Inflammatory macrophage (primary cell): ENCODE data around the gene SLC6A18.
"Not testable (repeated sequence)": the region's sequence is repeated elsewhere in the genome, so short reads cannot be mapped to it uniquely, and the experiment has no call there.

Experiments
- DNase-seq, 2 donors: peaks; one replicate each; pipeline ENCODE4 v3.0.0-alpha.2; 2020 to 2022

The SLC6A18 gene

DNA sequence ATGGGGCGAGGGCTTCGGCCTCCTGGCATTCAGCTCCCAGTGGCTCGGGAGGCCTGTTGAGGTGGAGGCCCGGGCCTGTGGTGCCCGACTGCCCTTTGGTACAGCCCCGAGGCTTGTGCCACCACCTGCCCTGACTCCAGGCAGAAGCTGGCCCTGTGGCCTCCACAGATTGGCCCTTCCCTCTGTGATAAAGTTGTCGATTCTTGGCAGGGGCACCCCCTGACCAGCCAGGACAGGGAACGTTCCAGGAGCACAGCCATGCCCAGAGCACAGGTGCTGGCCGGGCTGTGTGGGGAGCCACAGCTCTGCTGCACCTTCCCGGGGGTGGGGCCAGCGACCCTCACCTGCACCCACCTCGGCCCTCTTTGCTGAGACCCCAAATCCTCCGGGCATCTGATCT, 32.7 kb downstream of the SLC6A18 start:
- DNase-seq, result no peak

DNA sequence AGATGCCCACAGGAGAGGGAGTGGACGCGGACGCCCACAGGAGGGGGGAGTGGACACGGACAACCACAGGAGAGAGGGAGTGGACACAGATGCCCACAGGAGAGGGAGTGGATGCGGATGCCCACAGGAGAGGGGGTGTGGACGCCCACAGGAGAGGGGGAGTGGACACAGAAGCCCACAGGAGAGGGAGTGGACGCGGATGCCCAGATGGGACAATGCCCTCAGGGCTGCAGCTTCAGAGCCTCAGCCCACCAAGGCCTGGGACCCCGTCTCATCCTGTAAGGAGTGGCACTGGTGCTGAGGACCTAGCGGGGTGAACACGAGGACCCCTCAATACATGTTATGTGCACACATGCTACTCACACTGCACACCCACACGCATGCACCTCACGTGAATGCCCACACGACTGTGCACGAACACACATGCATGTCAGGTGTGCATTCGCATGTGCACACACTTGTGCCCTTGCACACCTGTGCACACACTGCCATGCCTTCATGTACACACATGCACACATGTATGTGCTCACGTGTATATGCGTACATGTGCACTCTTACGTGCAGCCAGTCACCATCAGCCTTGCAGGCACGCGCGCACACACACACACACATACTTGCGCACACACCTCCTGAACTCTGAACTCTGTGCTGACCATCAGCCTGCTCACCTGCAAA, 34.8 kb downstream of the SLC6A18 start:
- DNase-seq, result no peak

- no peak for DNase-seq
These were observed 36.5 kb downstream of the SLC6A18 start for GRCh38 chr5:1261643-1262042.

DNA sequence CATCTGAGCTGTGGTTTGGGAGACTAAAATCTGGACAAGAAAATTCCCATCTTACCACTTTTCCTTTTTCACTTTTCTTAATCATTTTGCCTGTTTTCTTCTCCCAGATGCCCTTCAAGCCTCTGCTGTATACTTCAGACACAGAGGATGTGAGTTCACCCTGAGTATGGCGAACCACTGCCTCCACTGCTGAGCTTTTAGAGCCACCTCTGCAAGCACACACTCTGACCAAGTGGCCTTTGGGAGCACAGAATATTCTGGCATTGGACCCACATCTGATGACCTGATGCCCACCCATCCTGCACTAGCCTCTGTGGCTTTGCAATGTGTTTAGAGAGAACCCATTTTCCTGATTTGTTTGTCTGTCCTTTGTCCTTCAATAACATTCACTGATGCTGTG, 37.2 kb downstream of the SLC6A18 start:
- no peak for DNase-seq

- DNase-seq, result no peak
These were observed 39.0 kb downstream of the SLC6A18 start for GRCh38 chr5:1264211-1264610.

DNA sequence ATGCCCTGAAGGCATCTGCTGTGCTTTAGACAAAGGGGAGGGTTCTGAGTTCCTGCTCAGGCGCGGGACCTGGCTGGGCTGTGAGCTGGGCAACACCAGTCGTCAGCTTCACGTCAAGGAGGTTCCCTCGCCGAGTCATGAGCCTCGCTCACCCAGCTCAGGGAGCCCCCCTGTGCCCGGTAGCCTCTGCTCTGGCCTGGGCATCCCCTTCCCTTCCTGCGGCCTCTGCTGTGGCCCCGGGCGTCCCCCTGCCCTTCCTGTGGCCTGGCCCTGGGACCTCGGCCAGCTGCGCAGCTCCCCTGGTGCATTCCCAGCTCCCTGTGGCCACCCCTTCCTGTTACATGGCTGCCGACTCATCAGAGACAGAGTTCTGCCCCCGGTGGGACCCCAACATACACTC, 39.8 kb downstream of the SLC6A18 start:
- DNase-seq, result no peak

DNA sequence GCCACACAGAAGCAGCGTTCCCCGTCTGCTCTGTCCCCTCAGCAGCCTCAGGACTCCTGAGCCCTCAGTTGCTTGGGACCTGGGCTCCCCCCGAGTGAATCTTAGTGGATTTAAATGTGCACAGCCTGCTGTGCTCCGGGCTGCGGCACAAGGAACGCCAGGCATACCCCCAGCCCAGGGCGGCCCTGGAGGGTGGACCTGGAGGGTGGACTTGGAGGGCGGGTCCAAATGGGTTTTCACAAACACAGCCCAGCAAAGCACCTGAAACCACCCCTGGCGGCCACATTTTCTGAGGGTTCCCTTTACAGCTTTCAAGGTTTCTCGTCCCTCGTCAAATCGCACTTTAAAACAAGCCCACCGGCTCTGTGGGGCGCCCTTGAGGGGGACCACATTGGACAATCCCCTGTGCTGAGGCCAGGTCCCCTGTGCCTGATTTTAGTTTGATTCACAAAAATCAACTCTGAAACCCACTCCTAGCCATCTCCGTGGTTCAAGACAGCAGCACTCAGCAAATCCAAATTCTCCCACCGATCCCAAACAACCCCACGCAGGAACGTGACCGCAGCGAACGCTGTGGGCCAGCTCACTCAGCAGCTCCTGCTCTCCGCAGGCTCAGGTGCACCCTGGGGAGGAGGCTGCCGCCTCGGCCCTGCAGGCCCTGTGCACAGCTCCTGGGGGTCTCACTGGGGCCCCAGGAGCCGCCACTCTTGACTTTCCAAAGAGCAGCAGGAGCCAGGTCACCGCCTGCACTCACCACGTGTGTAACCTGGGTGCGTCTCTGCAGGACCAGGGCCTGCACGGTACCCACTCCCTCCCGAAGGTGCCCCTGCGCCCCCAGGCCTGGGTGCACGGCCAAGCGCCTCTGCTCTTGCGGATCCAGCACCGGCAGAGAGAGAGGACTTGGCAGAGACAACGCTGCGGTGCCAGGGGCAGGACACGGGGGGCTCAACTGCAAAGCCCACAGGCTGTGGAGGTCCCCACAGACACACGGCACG, 40.6 kb downstream of the SLC6A18 start:
- DNase-seq, result no peak

DNA sequence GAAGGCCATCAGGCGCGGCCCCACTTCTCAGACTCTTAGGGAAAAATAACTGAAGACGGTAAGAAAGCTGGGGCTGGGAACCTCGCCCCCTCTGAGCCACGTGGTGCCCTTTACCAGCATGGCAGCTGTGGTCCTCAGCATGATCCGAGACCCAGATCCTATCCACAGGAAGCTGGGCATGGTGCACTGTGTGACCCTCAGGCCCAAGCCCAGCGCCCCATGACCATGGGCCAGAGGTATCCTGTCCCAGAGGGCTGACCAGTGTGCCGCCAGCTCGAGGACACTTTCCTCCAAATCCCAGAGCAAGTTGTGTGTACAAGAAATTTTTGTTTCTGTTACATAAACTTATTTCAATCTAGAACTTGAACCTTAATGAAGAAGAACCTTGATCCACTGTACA, 41.6 kb downstream of the SLC6A18 start:
- DNase-seq, result no peak

GRCh38 chr5:1267464-1267863, 42.3 kb downstream of the SLC6A18 start:
- not testable (repeated sequence) for DNase-seq

DNA sequence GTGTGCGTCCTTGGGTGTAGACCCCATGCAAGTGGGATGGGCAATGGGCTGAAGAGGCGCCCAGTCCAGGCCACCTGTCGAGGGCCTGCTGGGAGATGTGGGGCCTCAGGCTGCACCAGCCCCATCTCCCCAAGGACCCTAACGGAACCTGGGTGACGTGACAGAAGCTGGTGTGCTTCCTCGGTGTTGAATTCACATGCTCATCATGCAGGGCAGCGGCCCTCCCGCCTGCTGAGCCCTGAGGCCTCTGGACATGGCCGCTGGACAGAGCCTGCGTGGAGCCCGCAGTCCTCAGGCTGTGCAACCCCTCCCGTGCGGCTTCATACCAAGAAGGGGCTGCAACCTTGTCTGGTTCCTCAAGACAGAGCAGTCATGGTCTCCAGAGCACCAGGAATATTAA, 42.9 kb downstream of the SLC6A18 start:
- no peak for DNase-seq

DNA sequence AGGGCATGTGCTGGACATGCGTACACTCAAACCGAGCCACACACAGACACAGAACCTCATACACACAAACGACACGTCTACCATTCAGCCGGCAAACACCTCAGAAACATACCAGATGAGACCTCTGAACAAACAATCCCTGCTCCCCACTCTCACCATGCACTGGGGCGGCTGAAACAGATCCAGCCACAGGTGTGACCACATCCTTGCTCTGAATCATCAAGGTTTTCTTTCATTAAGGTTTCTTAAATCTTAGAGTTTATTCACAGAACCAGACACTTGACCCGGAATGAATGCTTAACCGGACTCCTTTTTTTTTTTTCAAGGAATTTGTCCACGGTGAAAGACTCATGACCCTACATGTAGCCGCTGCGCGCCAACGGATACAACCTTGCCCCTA, 43.5 kb downstream of the SLC6A18 start:
- no peak for DNase-seq

- DNase-seq, result no peak
These were observed 45.2 kb downstream of the SLC6A18 start for GRCh38 chr5:1270426-1270825.

DNA sequence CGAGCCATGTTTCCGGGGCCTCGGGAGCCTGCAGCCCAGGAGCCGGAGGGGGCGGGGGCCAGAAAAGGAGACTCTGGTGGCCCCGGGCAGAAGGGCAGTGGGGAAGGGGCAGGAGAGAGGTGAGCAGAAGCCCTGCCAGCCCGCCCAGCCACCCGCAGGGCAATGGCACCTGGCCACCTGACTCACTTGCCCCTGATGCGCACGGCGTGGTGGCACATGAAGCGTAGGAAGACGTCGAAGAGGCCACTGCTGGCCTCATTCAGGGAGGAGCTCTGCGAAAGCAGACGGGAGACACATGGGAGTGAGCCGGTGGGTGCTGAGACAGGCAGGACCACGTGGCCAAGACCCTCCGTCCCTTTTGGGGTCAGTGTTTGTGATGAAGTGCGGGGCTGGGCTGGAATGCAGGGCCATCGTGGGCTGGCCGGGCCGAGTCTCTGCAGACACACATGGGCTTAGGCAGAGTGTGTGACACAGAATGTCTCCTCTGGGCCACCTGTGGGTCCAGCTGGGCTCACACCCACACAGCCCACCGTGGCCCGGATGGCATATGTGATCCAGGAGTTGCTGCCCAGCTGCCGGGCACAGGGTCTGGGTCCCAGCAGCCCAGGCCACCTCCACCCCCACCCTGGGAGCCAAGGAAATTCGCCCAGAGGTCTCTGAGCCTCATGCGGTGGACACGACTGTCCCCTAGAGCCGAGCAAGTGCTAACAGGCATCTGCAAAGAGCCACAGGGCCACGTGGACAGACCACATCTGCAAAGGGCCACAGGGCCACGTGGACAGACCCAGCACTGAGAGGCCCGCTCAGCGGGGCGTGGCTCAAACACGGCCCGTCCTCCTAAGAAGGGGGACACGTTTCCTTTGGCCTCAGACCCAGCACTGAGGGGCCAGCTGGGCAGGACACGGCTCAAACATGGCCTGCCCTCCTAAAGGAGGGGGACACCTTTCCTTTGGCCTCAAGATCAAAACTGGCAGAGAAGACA, 46.0 kb downstream of the SLC6A18 start:
- no peak for DNase-seq

DNA sequence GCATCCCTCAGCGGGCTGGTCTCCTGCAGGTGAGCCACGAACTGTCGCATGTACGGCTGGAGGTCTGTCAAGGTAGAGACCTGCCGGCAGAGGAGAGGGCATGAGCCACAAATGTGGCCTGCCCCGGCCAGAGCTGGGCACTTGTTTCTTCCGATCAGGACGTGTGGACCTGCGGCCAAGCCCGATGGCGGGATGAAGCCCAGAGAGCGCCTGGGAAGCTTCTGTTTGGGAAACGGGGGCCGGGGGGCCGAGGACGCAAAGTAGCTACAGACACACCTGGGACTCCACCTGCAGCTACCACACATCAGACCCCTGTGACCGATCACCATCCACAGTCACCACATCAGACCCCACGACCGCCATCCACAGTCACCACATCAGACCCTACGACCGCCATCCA, 47.0 kb downstream of the SLC6A18 start:
- no peak for DNase-seq

DNA sequence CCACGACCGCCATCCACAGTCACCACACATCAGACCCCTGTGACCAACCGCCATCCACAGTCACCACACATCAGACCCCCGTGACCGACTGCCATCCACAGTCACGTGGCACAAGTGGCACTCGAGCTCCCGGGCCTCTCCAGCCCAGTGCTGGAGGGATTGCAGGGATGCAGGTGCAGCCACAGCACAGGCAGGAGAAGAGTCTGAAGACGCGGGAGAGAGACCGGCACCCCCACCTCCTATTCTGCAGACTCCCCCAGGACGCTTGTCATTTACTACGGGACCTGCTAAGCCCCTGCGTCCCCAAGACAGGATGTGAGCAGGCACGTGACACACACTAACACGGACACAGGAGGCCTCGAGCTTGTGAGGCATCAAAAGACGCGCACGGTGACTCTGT, 48.6 kb downstream of the SLC6A18 start:
- no peak for DNase-seq

DNA sequence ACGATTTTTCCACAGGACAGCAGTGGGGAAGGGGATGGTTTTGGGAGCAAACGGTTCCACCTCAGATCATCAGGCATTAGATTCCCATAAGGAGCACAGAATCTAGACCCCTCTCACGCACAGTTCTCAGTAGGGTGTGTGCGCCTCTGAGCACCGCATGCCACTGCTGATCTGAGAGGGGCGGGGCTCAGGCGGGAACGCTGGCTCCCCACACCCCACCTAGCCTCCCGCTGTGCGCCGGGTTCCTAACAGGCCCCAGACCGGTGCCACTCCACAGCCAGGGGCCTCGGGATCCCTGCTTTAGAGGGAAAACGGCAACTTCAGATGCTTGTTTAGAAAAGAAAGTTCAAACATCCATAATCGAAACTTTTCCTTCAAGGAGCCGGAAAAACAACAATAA, 49.3 kb downstream of the SLC6A18 start:
- no peak for DNase-seq

DNA sequence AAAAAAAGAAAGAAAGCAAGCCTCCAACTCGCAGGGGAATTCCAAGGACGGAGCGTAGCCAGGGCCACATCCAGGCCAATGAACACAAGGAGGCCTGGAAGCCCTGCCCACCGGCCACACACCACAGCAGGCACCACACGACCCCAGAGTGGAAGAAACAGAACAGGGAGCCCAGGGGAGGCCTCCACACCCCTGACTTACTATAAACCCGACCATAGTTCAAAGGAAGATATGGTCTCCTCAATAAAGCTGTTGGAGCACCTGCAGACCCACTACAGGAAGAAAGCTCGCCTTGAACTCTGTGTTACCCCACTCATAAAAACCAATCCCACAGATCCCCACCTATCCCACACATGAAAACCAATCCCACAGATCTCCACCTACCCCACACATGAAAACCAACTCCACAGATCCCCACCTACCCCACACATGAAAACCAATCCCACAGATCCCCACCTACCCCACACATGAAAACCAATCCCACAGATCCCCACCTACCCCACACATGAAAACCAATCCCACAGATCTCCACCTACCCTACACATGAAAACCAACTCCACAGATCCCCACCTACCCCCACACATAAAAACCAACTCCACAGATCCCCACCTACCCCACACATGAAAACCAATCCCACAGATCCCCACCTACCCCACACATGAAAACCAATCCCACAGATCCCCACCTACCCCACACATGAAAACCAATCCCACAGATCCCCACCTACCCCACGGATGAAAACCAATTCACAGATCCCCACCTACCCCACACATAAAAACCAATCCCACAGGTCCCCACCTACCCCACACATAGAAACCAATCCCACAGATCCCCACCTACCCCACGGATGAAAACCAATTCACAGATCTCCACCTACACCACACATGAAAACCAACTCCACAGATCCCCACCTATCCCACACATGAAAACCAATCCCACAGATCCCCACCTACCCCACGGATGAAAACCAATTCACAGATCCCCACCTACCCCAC, 50.5 kb downstream of the SLC6A18 start:
- not testable (repeated sequence) for DNase-seq

DNA sequence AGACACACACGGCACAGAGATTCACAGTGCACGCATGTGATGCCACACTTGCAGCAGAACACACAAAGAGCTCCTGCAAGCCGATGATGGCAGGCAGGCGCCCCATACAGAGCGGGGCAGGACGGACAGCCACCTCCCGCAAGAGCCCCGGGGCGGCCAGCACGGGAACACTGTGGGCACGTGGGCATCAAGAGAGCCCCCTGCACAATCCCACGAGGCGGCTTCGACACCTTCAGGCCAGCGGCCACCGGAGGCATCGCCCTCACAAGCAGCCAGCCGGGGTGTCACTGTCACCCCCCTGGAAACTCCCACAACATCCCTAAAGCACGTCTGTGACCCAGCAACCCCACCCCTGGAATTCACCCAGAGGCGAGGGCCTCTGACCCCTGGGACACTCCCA, 51.7 kb downstream of the SLC6A18 start:
- DNase-seq, result no peak

DNA sequence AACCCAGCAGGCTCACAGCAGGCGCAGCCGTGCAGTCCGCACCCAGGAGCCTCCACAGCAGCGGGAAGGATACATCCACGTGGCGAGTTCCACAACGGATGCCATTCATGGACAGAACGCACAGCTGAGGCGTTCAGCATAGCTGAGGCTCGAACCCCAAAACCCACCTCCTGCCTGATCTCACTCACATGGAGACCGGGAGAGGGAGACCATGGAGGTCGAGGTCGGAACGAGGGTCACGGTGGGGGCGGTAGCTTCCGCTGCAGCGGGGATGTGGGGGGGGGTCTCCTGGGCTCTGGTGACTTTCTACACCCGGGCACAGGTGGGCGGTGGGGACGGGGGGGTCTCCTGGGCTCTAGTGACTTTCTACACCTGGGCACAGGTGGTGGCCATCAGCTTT, 52.1 kb downstream of the SLC6A18 start:
- no peak for DNase-seq

DNA sequence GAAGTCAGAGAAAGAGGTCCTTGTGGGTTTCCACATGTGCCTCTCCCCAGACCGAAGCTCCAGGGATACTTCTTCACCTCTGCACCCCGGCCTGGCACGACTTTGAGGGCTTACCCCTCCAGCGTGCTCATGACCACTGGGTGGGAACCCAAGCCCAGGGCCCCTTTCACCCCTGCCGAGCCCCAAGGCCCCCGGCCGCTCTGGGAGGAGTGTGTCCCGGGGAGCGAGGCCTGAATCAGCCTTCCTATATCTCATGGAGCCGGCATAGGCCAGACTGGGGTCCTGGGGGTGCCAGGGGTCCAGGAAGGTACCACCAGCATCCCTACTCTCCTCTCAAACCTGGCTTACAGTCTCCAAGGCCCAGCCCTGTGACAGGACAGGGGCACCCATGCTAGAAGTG, 52.6 kb downstream of the SLC6A18 start:
- no peak for DNase-seq

DNA sequence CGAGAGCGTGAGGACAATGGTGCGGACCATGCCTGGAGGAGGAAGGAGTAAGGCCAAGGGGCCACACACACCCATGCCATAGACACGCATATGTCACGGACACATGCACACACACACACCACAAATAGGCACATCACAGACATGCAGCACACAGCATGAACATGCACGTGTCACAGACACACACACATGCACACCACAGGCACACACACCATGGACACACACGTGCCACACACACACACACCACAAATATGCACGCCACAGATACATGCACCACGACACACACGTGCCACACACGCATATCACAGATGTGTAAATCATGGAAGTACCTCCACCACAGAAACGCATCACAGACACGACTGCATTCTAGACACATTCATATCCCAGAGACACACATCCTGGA, 53.0 kb downstream of the SLC6A18 start:
- DNase-seq, result no peak
